HG03558 (cell line): Measurements from ENCODE around the gene NOG.

Experiments
- ATAC-seq: cut with Tn5 transposase; IDR thresholded peaks from one replicate; pipeline ENCODE4 v1.9.1; 2021; ENCODE audit warnings: moderate number of reproducible peaks; ENCODE audit not compliant: unreplicated experiment; ENCODE audit errors: extremely low read depth

The NOG gene

GRCh38 chr17:56593646-56594319 lies at the start of gene NOG:
TSS of gene NOG (plus strand) at chr17:56593699. CDS start at chr17:56594224, 525 bp downstream.
- ATAC-seq, result no peak

DNA sequence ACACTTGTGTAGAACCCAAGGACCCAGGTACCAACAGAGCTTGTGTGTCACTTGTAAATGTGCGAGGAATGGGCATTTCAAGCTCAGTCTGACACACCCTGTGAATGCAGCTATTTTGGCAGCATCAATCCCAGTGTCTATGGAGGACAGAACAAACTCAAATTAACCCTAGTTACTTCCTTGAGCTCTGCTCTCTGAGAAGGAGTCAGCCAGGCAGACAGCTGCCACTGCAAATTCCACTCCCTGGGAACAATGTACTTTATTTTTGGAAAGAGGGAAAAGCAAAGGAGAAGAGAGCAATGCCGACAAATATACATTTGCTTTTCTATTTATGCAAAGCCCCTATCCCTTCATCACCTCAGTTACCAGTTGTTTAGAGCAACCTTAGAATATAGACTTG lies 48.4 kb upstream of the NOG start:
- no peak for ATAC-seq

DNA sequence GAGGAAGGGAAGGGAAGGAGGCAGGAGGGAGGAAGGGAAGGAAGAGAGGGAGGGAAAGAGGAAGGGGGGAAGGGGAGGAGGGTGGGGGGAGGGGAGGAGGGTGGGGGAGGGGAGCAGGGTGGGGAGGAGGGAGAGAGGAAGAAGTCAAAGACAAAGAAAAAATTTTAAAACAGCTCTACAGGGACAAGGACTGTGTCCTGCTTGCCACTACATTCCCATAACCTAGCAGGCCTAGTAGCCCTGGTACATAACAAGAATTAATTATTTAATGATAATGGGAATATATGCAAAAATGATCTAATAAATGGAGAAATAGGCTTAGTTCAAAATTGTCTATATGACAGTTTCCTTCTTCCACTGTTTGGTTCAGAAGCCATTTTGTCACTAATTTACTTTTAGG lies 47.6 kb upstream of the NOG start:
- no peak for ATAC-seq

DNA sequence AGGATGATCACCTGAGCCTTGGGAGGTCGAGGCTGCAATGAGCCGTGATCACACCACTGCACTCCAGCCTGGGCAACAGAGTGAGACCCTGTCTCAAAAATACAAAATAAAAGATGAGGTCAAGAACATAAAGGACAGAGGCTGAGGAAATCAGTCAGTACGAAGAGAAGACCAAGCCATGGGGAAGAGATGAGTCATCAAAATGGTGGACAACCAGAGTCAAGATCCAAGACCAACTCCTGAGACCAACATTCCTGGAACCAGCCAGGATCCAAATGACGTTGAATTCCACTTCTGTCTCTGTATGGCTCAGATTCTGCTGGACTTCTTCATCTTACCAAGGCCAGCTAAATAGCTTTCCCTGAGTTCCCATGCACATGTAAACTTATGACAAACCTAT lies 44.8 kb upstream of the NOG start:
- no peak for ATAC-seq

DNA sequence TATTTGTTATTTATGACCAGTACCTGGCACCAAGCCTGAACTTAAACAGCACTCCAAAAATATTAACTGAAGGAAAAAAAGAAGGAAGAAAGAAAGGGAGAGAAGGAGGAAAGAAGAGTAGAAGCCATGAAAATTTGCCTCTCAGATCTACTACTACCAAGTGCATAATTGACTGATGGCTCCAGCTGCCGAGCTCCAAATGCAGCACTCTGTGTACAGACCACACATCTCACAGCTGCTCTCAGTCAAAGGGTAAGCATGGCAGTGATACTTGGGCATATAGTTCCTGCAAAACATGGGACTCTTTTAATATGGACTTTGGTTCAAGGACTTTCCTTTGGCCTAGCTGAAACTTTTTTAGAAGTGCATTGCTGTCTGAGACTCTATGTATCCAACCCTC lies 44.0 kb upstream of the NOG start:
- ATAC-seq, result no peak

DNA sequence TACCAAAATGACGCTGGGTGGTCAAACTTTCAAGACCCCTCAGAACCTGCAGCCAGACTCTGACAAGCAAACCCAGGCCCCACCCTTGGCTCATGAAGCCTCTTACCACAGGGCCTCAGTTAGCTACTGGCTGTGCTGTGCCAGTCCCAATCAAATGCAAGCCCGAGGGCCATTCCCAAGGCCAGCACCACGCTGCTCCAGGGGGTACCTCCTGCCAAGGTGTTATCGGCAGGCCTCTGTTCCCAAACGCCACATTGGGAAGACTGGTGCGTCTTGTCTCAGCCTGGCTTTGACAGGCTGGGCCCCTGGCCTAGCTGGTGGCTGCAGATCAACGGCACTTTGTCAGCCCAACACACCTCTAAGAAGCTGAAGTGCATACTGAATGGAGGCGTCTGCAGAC lies 35.8 kb upstream of the NOG start:
- ATAC-seq, result no peak

DNA sequence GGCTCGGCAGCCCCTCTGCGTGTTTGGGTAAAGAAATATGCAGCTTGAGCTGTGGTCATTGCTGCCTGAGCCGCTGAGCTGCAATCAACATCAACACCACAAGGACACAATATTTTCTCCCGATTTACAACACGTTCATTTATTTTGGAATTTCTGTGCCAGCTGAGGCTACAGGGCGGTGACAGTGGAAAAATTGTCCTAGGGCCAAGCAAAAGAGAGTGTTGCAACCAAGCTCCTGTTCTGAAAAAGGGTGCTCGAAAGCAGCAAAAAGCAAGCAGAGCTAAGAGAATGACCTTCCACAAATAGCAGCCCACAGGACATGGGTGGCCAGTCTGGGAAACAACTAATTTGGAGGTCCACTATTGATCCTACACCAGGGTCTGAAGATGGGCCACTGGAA lies 35.4 kb upstream of the NOG start:
- no peak for ATAC-seq

- ATAC-seq, result no peak
These were observed 23.3 kb upstream of the NOG start for GRCh38 chr17:56570199-56570598.

DNA sequence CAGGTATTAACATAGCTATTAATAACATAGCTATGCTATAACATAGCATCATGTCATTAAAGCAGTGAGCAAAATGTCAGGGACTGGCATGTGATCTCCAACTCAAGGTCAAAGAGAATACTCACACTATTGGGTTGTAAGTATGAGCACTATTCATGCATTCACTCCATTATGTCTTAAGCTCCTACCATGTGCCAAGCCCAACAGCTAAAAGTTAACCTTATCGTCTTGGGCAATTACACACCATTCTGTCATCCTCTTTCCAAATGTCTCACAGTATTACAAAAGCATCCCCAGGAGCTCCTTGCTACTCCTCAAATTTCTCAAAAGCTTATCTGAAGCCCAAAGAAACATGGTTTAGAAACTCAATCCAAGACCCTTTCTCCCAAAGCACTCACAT lies 22.0 kb upstream of the NOG start:
- no peak for ATAC-seq

GRCh38 chr17:56577190-56577842 lies 16.2 kb upstream of the NOG start:
- ATAC-seq, result no peak

DNA sequence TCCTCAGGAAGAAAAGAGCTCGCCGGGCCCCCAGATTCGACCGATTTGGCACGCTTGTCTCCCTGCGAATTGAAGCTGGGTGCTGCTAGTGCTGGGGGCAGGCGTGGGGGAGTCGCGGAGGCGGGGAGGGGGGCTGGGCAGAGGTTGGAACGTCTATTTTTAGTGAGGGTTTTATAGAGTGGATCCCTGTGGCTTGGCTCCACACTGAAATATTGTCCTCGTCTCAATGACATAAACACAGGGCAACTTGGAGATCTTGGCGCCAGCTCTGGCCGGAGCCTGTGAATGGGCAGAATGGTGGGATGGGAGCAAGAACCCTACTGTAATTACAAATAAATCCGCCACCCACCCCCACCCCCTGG lies 15.7 kb upstream of the NOG start:
- no peak for ATAC-seq

DNA sequence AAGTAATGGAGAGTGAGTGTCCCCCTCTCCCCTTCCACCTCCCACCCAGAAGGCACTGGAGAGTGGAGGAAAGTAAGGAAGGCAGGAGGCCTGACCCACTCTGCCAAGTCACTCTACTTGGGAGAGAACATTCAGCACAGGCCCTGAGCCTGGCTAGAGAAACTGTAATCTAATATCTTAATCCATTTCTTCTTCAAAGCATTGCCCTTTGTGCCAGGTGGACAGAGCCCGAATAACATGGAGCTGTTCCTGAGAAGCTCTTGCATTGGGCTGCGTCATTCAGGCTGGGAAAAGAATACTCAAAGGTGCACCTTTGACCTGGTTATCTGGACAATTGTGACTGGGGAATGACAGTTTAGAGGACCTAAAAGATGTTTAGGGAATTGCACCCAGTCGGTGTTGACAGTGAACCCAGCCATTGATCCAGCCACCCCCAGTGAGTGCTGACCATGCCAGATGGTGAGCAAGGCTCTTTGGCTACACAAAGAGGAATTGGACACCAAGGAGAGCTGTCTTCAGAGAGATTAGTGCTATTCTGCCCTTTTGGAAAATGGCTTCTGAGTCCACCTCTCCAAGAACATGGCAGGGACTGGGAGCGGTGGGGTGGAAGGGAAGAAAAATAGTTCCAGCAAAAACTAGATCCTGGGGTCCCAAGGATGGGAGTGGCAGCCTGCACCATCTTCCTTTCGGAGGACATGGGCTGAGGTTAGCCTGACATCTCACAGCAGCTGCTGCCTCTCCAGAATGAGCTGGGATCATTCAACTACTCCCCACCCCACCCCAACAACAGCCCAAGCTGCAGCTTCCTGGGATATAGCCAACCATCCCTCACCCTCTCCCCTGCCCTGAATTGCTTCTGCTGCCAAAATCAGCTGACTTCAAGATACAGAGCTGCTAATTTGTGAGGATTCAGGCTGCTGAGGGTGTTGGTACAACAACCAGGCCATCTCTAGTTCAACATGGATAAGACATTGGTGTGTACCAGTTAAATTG lies 11.6 kb upstream of the NOG start:
- ATAC-seq, result no peak

DNA sequence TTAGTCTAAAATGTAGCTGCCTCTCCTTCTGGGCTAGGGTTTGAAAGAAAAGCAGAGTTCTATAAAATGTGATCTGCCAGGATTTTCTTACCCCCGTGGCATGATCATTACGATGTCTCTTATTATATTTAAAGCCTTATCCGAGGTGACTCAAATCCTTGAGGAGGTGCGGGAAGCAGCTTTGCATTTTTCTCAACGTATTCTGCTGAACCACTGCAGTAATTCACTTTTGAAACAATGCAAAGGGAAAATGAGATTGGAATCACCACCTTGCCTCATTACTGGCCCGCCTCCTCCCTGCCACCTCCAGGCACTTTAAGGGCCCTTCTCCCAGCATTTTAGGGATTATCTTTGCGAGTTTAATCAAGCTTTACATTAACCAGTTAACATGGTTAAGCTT lies 9.7 kb upstream of the NOG start:
- ATAC-seq, result no peak

DNA sequence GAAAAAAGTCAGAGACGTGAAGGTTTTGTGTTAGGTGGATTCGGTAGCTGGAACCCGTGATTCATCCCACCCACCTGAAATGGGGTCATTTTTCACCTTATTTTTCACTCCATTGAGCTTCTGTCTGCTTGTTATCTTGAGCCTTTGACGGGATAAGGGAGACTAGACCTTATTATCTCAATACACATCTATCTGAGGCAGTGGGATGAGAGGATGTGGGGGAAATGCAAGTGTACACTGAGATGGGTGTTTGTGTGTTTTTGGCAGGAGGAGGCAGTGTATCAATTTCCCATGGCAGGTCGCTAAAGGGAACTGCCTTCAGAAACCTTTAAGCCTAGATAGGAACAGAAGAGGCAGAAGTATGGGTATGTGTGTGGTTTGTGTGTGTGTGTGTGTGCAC lies 6.2 kb upstream of the NOG start:
- no peak for ATAC-seq

DNA sequence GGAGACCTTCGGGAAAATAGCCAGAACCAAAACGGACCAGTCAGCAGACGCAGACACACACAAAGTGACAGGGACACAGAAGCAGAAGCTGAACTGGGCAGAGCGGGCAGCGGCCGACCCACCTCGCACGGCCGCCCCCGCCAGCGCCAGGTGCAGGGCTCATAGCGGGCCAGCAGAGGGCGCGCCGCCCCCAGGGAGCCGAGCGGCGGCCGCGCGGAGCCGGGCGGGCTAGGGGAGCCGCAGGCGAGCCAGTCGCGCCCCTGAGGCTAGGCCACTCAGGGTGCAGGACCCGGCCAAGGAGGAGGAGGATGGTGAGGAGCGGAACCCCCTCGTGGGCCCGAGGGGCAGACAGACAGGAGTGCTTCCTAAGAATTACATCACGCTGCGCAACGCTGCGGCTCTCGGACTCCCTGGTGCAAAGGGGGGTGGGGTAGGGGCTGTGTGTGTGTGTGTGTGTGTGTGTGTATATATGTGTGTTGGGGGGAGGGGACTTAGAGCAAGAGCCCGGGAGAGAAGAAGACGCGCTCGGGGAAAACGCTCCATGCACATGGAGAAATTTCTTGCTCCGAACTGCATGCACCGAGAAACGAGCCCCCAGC lies 913 bp upstream of the NOG start:
- no peak for ATAC-seq

GRCh38 chr17:56593086-56593645 lies 333 bp upstream of the NOG start:
- ATAC-seq, result no peak

- ATAC-seq, result no peak
These were observed 1.0 kb downstream of the NOG start for GRCh38 chr17:56594320-56595107.

GRCh38 chr17:56595108-56595418 lies 1.6 kb downstream of the NOG start:
- no peak for ATAC-seq

- no peak for ATAC-seq
These were observed 2.6 kb downstream of the NOG start for GRCh38 chr17:56595831-56596690.
